Measurements from ENCODE around the gene TSPAN4.

Gene TSPAN4

GRCh38 chr11:833114-833791, 9.4 kb upstream of the TSPAN4 start:
- TF ChIP-seq, protein P1, sequence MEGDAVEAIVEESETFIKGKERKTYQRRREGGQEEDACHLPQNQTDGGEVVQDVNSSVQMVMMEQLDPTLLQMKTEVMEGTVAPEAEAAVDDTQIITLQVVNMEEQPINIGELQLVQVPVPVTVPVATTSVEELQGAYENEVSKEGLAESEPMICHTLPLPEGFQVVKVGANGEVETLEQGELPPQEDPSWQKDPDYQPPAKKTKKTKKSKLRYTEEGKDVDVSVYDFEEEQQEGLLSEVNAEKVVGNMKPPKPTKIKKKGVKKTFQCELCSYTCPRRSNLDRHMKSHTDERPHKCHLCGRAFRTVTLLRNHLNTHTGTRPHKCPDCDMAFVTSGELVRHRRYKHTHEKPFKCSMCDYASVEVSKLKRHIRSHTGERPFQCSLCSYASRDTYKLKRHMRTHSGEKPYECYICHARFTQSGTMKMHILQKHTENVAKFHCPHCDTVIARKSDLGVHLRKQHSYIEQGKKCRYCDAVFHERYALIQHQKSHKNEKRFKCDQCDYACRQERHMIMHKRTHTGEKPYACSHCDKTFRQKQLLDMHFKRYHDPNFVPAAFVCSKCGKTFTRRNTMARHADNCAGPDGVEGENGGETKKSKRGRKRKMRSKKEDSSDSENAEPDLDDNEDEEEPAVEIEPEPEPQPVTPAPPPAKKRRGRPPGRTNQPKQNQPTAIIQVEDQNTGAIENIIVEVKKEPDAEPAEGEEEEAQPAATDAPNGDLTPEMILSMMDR (IDR thresholded peaks at IDR 0.05; ENCODE audit: low read depth, low read length, missing control alignments) = no peak
- H3K4me3 ChIP-seq (ENCODE audit: low read depth, low read length) = peak overlapping the region; percentile 75
- no peak for DNase-seq (ENCODE audit: low read depth)

DNA sequence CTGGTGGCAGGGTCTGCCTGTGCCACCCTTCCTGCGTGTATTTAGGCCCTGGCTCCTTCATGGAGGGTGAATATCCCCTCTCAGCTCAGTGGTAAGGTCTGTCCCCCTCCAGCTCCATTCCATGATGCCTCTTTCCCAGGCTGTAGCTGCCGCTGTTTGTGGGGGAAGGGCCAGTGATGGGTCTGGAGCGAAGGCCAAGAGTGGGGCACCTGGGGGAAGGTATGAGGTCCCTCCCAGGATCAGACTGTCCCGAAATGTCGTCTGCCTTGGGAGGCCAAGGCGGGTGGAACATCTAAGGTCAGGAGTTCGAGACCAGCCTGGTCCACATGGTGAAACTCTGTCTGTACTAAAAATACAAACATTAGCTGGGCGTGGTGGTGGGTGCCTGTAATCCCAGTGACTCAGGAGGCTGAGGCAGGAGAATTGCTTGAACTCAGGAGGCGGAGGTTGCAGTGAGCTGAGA, 8.8 kb upstream of the TSPAN4 start:
- TF ChIP-seq, protein P1 (IDR thresholded peaks at IDR 0.05; ENCODE audit: low read depth, low read length, missing control alignments) = no peak
- H3K4me3 ChIP-seq (ENCODE audit: low read depth, low read length) = no peak overlapping the region; the same call in 1 of the 2 replicates
- DNase-seq (ENCODE audit: low read depth) = no peak

DNA sequence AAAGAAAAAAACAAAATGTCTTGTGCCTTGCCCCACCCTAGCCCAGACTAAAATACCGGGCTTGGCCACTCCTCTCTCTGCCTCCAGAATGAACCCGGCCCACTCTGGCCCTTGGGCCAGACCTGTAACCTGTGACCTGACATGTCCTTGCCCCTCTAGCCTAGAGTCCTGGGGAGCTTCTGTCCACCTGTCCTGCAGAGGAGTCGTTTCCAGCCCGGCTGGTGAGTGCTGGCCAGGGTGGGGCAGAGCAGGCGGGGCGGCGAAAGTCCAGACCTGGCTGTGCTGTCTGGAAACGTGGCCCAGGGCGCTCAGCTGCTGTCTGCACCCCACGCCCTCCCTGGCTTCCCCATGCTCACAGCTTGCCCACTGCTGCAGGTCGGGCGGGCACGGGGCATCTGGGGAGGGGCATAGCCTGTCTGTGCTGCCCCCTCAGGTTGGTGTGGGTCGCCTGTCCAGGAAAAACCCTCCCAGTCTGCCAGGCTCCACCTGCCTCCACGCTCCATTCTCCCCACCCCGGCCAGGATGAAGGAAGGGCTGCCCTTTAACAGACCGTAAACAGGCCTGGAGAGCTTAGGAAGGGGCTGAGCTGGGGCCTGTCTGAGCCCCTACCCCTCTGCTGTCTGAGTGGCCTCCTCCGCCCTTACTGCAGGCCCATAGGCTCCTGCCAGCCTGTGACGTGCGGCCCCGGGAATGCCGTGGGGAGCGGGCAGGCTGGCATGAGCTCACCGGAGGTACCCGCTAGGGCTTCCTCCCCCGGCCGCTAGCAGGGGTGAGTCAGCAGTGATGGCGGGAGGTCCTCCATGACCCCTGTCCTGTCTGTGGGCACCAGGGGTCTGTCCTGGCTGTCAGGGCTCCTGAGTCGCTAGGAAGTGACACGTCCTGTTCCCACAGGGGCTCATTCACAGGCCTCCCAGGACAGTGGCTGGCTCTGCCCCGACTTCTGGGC, 8.0 kb upstream of the TSPAN4 start:
- no peak overlapping the region for H3K4me3 ChIP-seq (ENCODE audit: low read depth, low read length)
- TF ChIP-seq, protein P1 (IDR thresholded peaks at IDR 0.05; ENCODE audit: low read depth, low read length, missing control alignments) = no peak
- DNase-seq (ENCODE audit: low read depth) = no peak

- DNase-seq (ENCODE audit: low read depth) = no peak
- TF ChIP-seq, protein P1 (IDR thresholded peaks at IDR 0.05; ENCODE audit: low read depth, low read length, missing control alignments) = no peak
Observed at GRCh38 chr11:836274-836673, 6.4 kb upstream of the TSPAN4 start.

GRCh38 chr11:836700-837099, 6.0 kb upstream of the TSPAN4 start:
- DNase-seq (ENCODE audit: low read depth) = no peak
- TF ChIP-seq, protein P1 (IDR thresholded peaks at IDR 0.05; ENCODE audit: low read depth, low read length, missing control alignments) = no peak
- no peak overlapping the region for H3K4me3 ChIP-seq (ENCODE audit: low read depth, low read length)

More at GRCh38 chr11:836274-836673, 6.4 kb upstream of the TSPAN4 start:
- H3K4me3 ChIP-seq (ENCODE audit: low read depth, low read length) = no peak overlapping the region

GRCh38 chr11:837189-837989, 5.3 kb upstream of the TSPAN4 start:
- H3K4me3 ChIP-seq (ENCODE audit: low read depth, low read length) = no peak overlapping the region
- TF ChIP-seq, protein P1 (IDR thresholded peaks at IDR 0.05; ENCODE audit: low read depth, low read length, missing control alignments) = no peak
- DNase-seq (ENCODE audit: low read depth) = no peak
